Spleen (tissue), 7 donors: ENCODE measurements around the gene RXFP1.

Source experiments
- CTCF ChIP-seq, 11 experiments: fragments of 200-600 bp in 7 of 11; fragments of 450-650 bp in 4 of 11; sonication (generic) in 4 of 11; IDR thresholded peaks in 8 of 11; conservative IDR thresholded peaks in 3 of 11; 1 replicate in 7 of 11; 2 replicates in 4 of 11; pipeline versions ENCODE4 v1.4.0 to v1.8.0; 2016 to 2021; ENCODE audit warnings: antibody characterized with exemption in 11 of 11, inconsistent platforms in 4 of 11, mild to moderate bottlenecking in 1 of 11
- POLR2A ChIP-seq, 3 donors: fragments of 450-650 bp; IDR thresholded peaks; one replicate each; pipeline ENCODE4 v1.5.1; 2017; ENCODE audit warnings: antibody characterized with exemption in 3 of 3, mild to moderate bottlenecking in 1 of 3
- donor health status: DM: no; HTN: no; CAD: no; lungs with moderate emphysema.
- donor health status: DM: no; HTN: no; CAD: no.
- donor health status: DM: no; HTN: no; CAD: no.

- TF ChIP-seq CTCF (IDR thresholded peaks at IDR 0.05 in 8 of 11, conservative IDR thresholded peaks at IDR 0.05 in 3 of 11) (no peak), POLR2A (IDR thresholded peaks at IDR 0.05) (no peak)
Observed at GRCh38 chr4:158538911-158539310, 17.2 kb downstream of the RXFP1 start.
